GM10248 (cell line): ENCODE results near the gene SLC33A1.

ENCODE experiments used
- CTCF ChIA-PET: fragments of 300-600 bp; sonication (Branson Sonifier 250); formaldehyde crosslinking; extraction: SDS; loops from one replicate; lab custom pipeline; 2021; ENCODE audit warnings: antibody characterized with exemption; lab: Yijun Ruan, JAX
- POLR2A ChIA-PET: fragments of 350-650 bp; sonication (Branson Sonifier 250); formaldehyde crosslinking; extraction: SDS; loops from one replicate; lab custom pipeline; 2020; ENCODE audit warnings: antibody characterized with exemption; lab: Yijun Ruan, JAX
- DNase-seq: peaks from one replicate; pipeline ENCODE4 v3.0.0; 2012; ENCODE audit errors: extremely low spot score
- CTCF ChIP-seq: IDR thresholded peaks from 2 replicates; pipeline ENCODE4 v1.5.1; 2012; ENCODE audit warnings: mild to moderate bottlenecking, low read depth; ENCODE audit errors: extremely low read depth, missing control alignments, control extremely low read depth

The SLC33A1 gene

GRCh38 chr3:155854141-155854940, at the start of gene SLC33A1:
Gene SLC33A1 (minus strand): TSS chr3:155854427. CDS start chr3:155853997, 430 bp downstream.
- CTCF ChIA-PET = interaction anchor here (1.1 to 4.1 kb wide), 5 partner anchors 11 to 49 kb away, joined by 3 to 28 read pairs (median 6); partner anchors contain the start of genes C3orf33 and GMPS

GRCh38 chr3:155895379-155895900, 41.2 kb upstream of the SLC33A1 start:
- ChIA-PET CTCF (interaction anchor here (1.1 to 4.8 kb wide), 5 partner anchors 12 to 89 kb away, joined by 3 to 18 read pairs (median 6); partner anchors contain the start of gene C3orf33), POLR2A (interaction anchor here (0.6 kb wide), 1 partner anchor 36 kb away, joined by 3 read pairs; no protein-coding TSS in a partner anchor)

More at GRCh38 chr3:155854141-155854940, at the start of gene SLC33A1:
- POLR2A ChIA-PET = interaction anchor here (0.9 to 2.2 kb wide), 5 partner anchors 11 to 48 kb away, joined by 3 to 8 read pairs (median 5); partner anchors contain the start of genes C3orf33 and GMPS
- no peak for TF ChIP-seq CTCF
- peak; percentile 98 for DNase-seq

GRCh38 chr3:155891321-155891720, 37.1 kb upstream of the SLC33A1 start:
- no peak for DNase-seq
- ChIA-PET CTCF (no interaction called here), POLR2A (no interaction called here)
- no peak for TF ChIP-seq CTCF

More at GRCh38 chr3:155895379-155895900, 41.2 kb upstream of the SLC33A1 start:
- no peak for TF ChIP-seq CTCF
- no peak for DNase-seq

GRCh38 chr3:155890671-155891190, 36.5 kb upstream of the SLC33A1 start:
- TF ChIP-seq CTCF = no peak
- DNase-seq = no peak
- POLR2A ChIA-PET = no interaction called here
- CTCF ChIA-PET = interaction anchor here (1.3 kb wide), 1 partner anchor 37 kb away, joined by 3 read pairs; the partner anchor contains the start of gene SLC33A1

GRCh38 chr3:155889952-155890351, 35.7 kb upstream of the SLC33A1 start:
- CTCF ChIA-PET = interaction anchor here (1.3 to 1.5 kb wide), 2 partner anchors 19 to 36 kb away, joined by 3 to 5 read pairs; partner anchors contain the start of genes GMPS and SLC33A1
- TF ChIP-seq CTCF = no peak
- no peak for DNase-seq
- POLR2A ChIA-PET = no interaction called here

- no peak for TF ChIP-seq CTCF
- no peak for DNase-seq
- ChIA-PET POLR2A (no interaction called here), CTCF (interaction anchor here (1.5 kb wide), 1 partner anchor 18 kb away, joined by 5 read pairs; the partner anchor contains the start of gene GMPS)
Observed at GRCh38 chr3:155889212-155889611, 35.0 kb upstream of the SLC33A1 start.
